ENCODE data around the gene C6orf89. TPM values are rescaled to one million over a fixed set of nuclear protein-coding genes. Genes with fewer than 3 reads are reported as not detected.

C6orf89 gene
- total and polyA plus RNA-seq, 11 donors: 34.0 to 86.2 (median 71.4) TPM

DNA sequence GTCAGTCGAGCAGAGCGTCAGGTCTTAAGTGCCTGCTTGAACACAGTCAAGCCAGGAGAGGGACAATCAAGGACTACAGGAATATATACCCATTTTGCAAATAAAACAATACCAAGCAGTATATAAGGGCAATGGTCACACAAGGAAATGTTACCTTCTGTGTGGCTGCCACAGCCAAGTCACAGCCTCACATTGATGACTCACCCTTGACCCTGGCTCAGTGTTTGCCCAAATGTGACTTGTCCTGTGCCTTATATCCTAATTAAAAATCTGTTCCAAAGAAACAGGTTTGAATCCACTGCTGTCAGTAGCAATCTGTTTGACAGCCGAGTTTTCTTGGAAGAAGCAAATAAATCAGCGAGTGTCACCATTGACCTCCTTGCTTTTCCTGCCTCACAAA, 34.3 kb downstream of the C6orf89 start:
- no peak overlapping the region for H3K4me3 ChIP-seq
- H3K36me3 ChIP-seq: peaks cover 0 to 99% (median 88%) of the 10 kb centered on the region in 9 donors
- no peaks in the 10 kb centered on the region for H3K9me3 ChIP-seq
- TF ChIP-seq POLR2A (IDR thresholded peaks at IDR 0.05): no peak
- TF ChIP-seq, protein P1, sequence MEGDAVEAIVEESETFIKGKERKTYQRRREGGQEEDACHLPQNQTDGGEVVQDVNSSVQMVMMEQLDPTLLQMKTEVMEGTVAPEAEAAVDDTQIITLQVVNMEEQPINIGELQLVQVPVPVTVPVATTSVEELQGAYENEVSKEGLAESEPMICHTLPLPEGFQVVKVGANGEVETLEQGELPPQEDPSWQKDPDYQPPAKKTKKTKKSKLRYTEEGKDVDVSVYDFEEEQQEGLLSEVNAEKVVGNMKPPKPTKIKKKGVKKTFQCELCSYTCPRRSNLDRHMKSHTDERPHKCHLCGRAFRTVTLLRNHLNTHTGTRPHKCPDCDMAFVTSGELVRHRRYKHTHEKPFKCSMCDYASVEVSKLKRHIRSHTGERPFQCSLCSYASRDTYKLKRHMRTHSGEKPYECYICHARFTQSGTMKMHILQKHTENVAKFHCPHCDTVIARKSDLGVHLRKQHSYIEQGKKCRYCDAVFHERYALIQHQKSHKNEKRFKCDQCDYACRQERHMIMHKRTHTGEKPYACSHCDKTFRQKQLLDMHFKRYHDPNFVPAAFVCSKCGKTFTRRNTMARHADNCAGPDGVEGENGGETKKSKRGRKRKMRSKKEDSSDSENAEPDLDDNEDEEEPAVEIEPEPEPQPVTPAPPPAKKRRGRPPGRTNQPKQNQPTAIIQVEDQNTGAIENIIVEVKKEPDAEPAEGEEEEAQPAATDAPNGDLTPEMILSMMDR (IDR thresholded peaks at IDR 0.05): no peak
- no peaks in the 10 kb centered on the region for H3K27me3 ChIP-seq
- WGBS, 4 donors: 88 to 91% (median 91%) methylated on average over 4 of the region's 4 CpGs
- peak overlapping the region in 9 of 12 donors; percentile 11 to 80 (median 32) for H3K27ac ChIP-seq
- ATAC-seq (no peak), DNase-seq (no peak)
- H3K4me1 ChIP-seq: peaks cover 0 to 43% (median 25%) of the 10 kb centered on the region in 12 donors
- intact Hi-C loops (cut with DNase I): no loop called here

DNA sequence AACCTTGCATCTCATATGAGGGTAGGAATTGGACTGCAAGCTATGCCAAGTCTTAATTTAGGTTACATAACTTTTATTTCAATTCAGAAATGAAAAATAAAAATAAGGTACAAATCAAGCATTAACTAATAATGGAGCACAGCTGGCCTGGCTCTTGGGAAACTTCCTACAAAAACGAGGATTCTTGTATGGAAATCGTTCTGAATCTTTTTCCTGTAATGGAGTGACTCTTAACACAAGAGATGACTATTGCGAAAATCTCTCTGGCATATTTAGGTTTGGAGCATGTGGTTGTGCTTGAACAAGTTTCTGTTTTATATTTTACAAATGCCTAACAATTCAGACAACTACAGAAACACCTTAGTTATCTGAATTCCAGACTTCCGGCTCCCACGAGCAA, 34.8 kb downstream of the C6orf89 start:
- ATAC-seq (peak in 1 of 4 donors; percentile 9), DNase-seq (no peak)
- H3K27me3 ChIP-seq: no peaks in the 10 kb centered on the region
- peaks cover 0 to 42% (median 25%) of the 10 kb centered on the region in 12 donors for H3K4me1 ChIP-seq
- H3K27ac ChIP-seq: peak overlapping the region in 9 of 12 donors; percentile 5 to 80 (median 43)
- no peaks in the 10 kb centered on the region for H3K9me3 ChIP-seq
- TF ChIP-seq, protein P1 (IDR thresholded peaks at IDR 0.05): no peak
- TF ChIP-seq POLR2A (IDR thresholded peaks at IDR 0.05): no peak
- peaks cover 0 to 97% (median 88%) of the 10 kb centered on the region in 9 donors for H3K36me3 ChIP-seq
- 72 to 80% (median 76%) methylated on average over 5 of the region's 5 CpGs for WGBS, 4 donors
- H3K4me3 ChIP-seq: no peak overlapping the region
- intact Hi-C loops (cut with DNase I): no loop called here

DNA sequence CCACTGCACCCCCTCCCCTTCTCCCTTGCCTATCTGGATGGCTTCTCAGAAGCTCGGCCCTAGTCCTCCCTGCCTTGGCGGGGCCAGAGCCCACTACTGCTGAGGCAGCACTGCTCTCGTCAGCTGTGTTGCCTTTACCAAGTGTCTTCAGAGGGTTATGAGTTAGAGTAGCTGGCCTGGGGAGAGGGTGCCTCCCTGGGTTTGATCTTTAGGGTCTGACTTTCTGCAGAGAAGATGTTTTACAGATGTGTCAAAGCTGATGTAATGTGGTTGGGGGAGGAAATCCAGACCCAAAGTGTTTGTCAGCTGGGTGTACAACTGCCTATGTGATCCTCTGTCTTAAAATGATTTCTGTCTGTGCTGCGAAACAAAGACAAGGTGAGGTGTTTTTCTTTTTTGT, 38.4 kb downstream of the C6orf89 start:
- 87 to 97% (median 89%) methylated on average over 4 of the region's 4 CpGs for WGBS, 4 donors
- Histone ChIP-seq H3K4me3 (no peak overlapping the region), H3K36me3 (peaks cover 0 to 68% (median 59%) of the 10 kb centered on the region in 9 donors), H3K9me3 (no peaks in the 10 kb centered on the region), H3K4me1 (peaks cover 0 to 39% (median 23%) of the 10 kb centered on the region in 12 donors), H3K27ac (no peak overlapping the region), H3K27me3 (no peaks in the 10 kb centered on the region)
- DNase-seq: no peak
- TF ChIP-seq, protein P1 (IDR thresholded peaks at IDR 0.05): no peak
- TF ChIP-seq POLR2A (IDR thresholded peaks at IDR 0.05): no peak
- intact Hi-C loops (cut with DNase I): no loop called here
- ATAC-seq: no peak

DNA sequence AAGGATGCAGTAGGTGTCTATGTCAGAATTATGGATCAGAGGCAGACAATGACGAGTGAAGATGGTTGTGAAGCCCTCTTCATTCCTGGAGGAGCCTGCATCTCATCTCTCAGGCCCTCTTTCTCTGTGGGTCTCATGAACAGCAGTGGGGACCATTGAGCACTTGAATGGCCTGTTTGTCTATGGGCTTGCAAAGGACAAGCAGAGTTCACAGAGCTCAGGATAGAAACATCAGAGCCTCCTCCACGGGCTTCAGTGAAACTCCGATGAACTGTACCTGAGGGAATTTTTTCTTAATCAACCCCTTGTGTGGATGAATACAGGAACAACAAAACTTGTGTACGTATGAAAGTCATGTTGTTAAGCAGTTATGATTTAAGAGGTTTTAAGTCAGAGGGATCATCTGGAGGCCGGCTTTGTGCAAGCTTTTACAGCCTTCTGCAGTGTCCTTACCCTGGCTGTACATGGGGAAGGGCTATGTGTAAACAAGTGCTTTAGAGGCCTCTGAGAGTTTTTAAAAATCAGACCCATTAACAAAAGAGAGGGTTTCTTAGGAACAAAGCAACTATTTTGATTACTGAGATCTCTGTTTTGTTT, 39.1 kb downstream of the C6orf89 start:
- Histone ChIP-seq H3K4me1 (peaks cover 0 to 40% (median 20%) of the 10 kb centered on the region in 12 donors), H3K27me3 (no peaks in the 10 kb centered on the region), H3K36me3 (peaks cover 0 to 60% (median 54%) of the 10 kb centered on the region in 9 donors), H3K9me3 (no peaks in the 10 kb centered on the region), H3K27ac (no peak overlapping the region), H3K4me3 (no peak overlapping the region)
- intact Hi-C loops (cut with DNase I): loop anchor here in 1 of 10 donors (5.0 kb wide), 1 partner anchor 42 kb away; no protein-coding TSS in a partner anchor
- TF ChIP-seq, protein P1 (IDR thresholded peaks at IDR 0.05): no peak
- TF ChIP-seq POLR2A (IDR thresholded peaks at IDR 0.05): no peak
- no peak for ATAC-seq
- 85 to 87% (median 86%) methylated on average over 5 of the region's 5 CpGs for WGBS, 4 donors
- DNase-seq: no peak
